Neural crest cell (in vitro differentiated cells): ENCODE data around the gene DYRK1B. TPM values are rescaled to one million over a fixed set of nuclear protein-coding genes. Genes with fewer than 3 reads are reported as not detected.

Experiments used
- DNase-seq: peaks from one replicate; pipeline ENCODE4 v3.0.0; 2021; ENCODE audit warnings: low read depth, mixed read lengths, low spot score
- H3K27ac Mint-ChIP-seq: one replicate; pipeline ENCODE4 v1.8.0; 2021; ENCODE audit warnings: mild to moderate bottlenecking, mixed read lengths; ENCODE audit not compliant: unreplicated experiment
- H3K27me3 Mint-ChIP-seq: 2 replicates; pipeline ENCODE4 v1.8.0; 2021; ENCODE audit warnings: low read depth, mild to moderate bottlenecking, mixed read lengths
- H3K36me3 Mint-ChIP-seq: 2 replicates; pipeline ENCODE4 v1.8.0; 2021; ENCODE audit warnings: low read depth, mild to moderate bottlenecking, mixed read lengths
- H3K4me1 Mint-ChIP-seq: 2 replicates; pipeline ENCODE4 v1.8.0; 2021; ENCODE audit warnings: mixed read lengths
- H3K4me3 Mint-ChIP-seq: one replicate; pipeline ENCODE4 v1.8.0; 2021; ENCODE audit warnings: mild to moderate bottlenecking, mixed read lengths
- H3K9me3 Mint-ChIP-seq: 2 replicates; pipeline ENCODE4 v1.8.0; 2021; ENCODE audit warnings: mixed read lengths
- CTCF ChIP-seq: fragments of 200-600 bp; sonication (generic); conservative IDR thresholded peaks from 2 replicates; pipeline ENCODE4 v1.5.0; 2021; ENCODE audit warnings: antibody characterized with exemption, mild to moderate bottlenecking
- total RNA-seq: library from RNA; stranded (reverse); gene quantifications from 2 replicates; pipeline ENCODE4 v1.2.1, GENCODE V29; 2021

The DYRK1B gene
- total RNA-seq, 1 donor from 2014 or later = 44.9 TPM

- Mint-ChIP-seq H3K27ac (no peak overlapping the region), H3K27me3 (peaks cover 2% of the 10 kb centered on the region), H3K4me1 (peaks cover 19% of the 10 kb centered on the region), H3K4me3 (no peak overlapping the region), H3K36me3 (peaks cover 23% of the 10 kb centered on the region), H3K9me3 (no peaks in the 10 kb centered on the region)
- no peak for DNase-seq
- TF ChIP-seq CTCF = no peak
Measured at GRCh38 chr19:39827216-39827615, 6.7 kb downstream of the DYRK1B start.

GRCh38 chr19:39826311-39826945 is 7.5 kb downstream of the DYRK1B start:
- Mint-ChIP-seq H3K4me1 (peaks cover 13% of the 10 kb centered on the region), H3K9me3 (no peaks in the 10 kb centered on the region), H3K36me3 (peaks cover 23% of the 10 kb centered on the region), H3K27me3 (peaks cover 2% of the 10 kb centered on the region), H3K4me3 (peak overlapping the region; percentile 62), H3K27ac (no peak overlapping the region)
- no peak for DNase-seq
- no peak for TF ChIP-seq CTCF

GRCh38 chr19:39825531-39826076 is 8.4 kb downstream of the DYRK1B start:
- Mint-ChIP-seq H3K4me3 (no peak overlapping the region), H3K4me1 (peaks cover 5% of the 10 kb centered on the region), H3K27me3 (no peaks in the 10 kb centered on the region), H3K27ac (no peak overlapping the region), H3K36me3 (peaks cover 16% of the 10 kb centered on the region), H3K9me3 (no peaks in the 10 kb centered on the region)
- DNase-seq = no peak
- no peak for TF ChIP-seq CTCF

GRCh38 chr19:39825093-39825463 is 8.9 kb downstream of the DYRK1B start:
- Mint-ChIP-seq H3K27ac (peak overlapping the region; percentile 88), H3K27me3 (no peaks in the 10 kb centered on the region), H3K9me3 (no peaks in the 10 kb centered on the region), H3K4me1 (no peaks in the 10 kb centered on the region), H3K4me3 (no peak overlapping the region), H3K36me3 (peaks cover 12% of the 10 kb centered on the region)
- TF ChIP-seq CTCF = no peak
- DNase-seq = no peak

- DNase-seq = peak; percentile 77
- H3K36me3 Mint-ChIP-seq = peaks cover 6% of the 10 kb centered on the region
- H3K27me3 Mint-ChIP-seq = no peaks in the 10 kb centered on the region
- no peaks in the 10 kb centered on the region for H3K4me1 Mint-ChIP-seq
- H3K9me3 Mint-ChIP-seq = no peaks in the 10 kb centered on the region
- H3K4me3 Mint-ChIP-seq = no peak overlapping the region
- TF ChIP-seq CTCF = no peak
- peak overlapping the region; percentile 88 for H3K27ac Mint-ChIP-seq
Measured at GRCh38 chr19:39824143-39825092, 9.5 kb downstream of the DYRK1B start.
